Measurements from ENCODE around the gene MKI67.
A peak's percentile ranks its signal among the peaks of the same experiment; 100 is the strongest.

The MKI67 gene

DNA sequence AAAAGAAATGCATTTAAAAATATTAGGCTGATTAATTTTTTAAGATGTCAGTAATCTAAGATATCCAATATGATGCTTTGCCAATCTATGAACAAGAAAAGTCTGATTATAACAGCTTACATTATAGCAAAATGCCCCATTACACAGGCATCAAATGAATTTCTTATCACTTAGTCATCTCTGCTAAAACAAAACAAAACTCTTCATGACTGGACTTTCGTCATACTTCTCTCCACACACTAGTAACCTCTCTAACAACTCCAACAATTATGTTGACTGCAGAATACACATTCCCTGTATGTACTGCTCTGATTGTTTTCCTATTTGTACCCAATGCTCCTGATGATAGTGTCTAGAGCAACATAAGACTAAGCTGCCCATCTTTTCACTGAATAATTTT, 3.8 kb upstream of the MKI67 start:
- Histone ChIP-seq H3K4me2 (ENCODE audit: insufficient read depth, low read length, poor library complexity, severe bottlenecking) (no peak overlapping the region), H2BK12ac (ENCODE audit: low read length) (no peak overlapping the region), H2BK15ac (ENCODE audit: low read length) (no peak overlapping the region), H2BK120ac (ENCODE audit: low read depth, low read length) (no peak overlapping the region), H3K4ac (ENCODE audit: low read length) (no peak overlapping the region), H3K23ac (ENCODE audit: low read depth, low read length, poor library complexity) (no peak overlapping the region), H3K14ac (ENCODE audit: low read length) (no peak overlapping the region), H3K36me3 (replicated peaks in 1 of 2; ENCODE audit: control insufficient read depth in 2 of 2, insufficient read depth in 2 of 2, low read length in 2 of 2) (peaks cover 0 to under 1% of the 10 kb centered on the region in 2 donors), H3K27me3 (ENCODE audit: control insufficient read depth in 3 of 3, insufficient read depth in 3 of 3, low read depth in 1 of 3, low read length in 3 of 3) (peaks cover 0 to 20% (median 0%) of the 10 kb centered on the region in 3 experiments), H2AK5ac (ENCODE audit: low read depth, low read length) (no peak overlapping the region), H3K18ac (ENCODE audit: low read length) (no peak overlapping the region), H2BK5ac (ENCODE audit: low read length) (no peak overlapping the region), H3K4me1 (ENCODE audit: control insufficient read depth in 2 of 2, insufficient read depth in 1 of 2, low read depth in 1 of 2, low read length in 2 of 2) (peaks cover 0 to under 1% of the 10 kb centered on the region in 2 donors), H3K79me1 (ENCODE audit: low read depth, low read length) (peaks cover 6% of the 10 kb centered on the region), H4K91ac (ENCODE audit: low read depth, low read length, poor library complexity) (no peak overlapping the region), H3K9me3 (replicated peaks in 1 of 2; ENCODE audit: control insufficient read depth in 2 of 2, insufficient read depth in 1 of 2, low read depth in 1 of 2, low read length in 2 of 2) (peaks cover 0 to 5% of the 10 kb centered on the region in 2 donors), H4K8ac (ENCODE audit: low read depth, low read length) (no peak overlapping the region), H2AFZ (ENCODE audit: low read length) (no peak overlapping the region), H3K4me3 (ENCODE audit: low read length in 2 of 2) (no peak overlapping the region), H3K27ac (replicated peaks; ENCODE audit: low read length) (no peak overlapping the region), H3K9ac (ENCODE audit: low read depth, low read length, poor library complexity) (no peak overlapping the region)
- no peak for DNase-seq (ENCODE audit: low spot score)
- WGBS, 2 donors (ENCODE audit: extremely low coverage in 2 of 2, insufficient read length in 2 of 2, insufficient replicate concordance in 1 of 2): no CpG with 5 or more reads among the region's 1 CpG

DNA sequence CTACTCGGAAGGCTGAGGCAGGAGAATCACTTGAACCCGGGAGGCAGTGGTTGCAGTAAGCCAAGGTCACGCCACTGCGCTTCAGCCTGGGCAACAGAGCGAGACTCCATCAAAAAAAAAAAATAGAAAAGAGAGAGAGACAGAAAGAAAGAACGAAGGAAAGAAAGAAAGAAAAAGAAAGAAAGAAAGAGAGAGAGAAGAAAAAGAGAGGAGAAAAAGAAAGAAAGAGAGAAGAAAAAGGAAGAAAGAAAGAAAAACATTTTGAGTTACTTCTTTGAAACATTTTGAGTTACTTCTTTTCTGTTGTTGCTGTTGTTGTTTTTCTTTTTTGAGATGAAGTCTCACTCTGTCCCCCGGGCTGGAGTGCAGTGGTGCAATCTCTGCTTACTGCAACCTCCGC, 2.4 kb upstream of the MKI67 start:
- no peak overlapping the region for H3K14ac ChIP-seq (ENCODE audit: low read length)
- H3K4me1 ChIP-seq (ENCODE audit: control insufficient read depth in 2 of 2, insufficient read depth in 1 of 2, low read depth in 1 of 2, low read length in 2 of 2): peaks cover 7 to 11% of the 10 kb centered on the region in 2 donors
- no peak overlapping the region for H3K23ac ChIP-seq (ENCODE audit: low read depth, low read length, poor library complexity)
- no peak overlapping the region for H4K8ac ChIP-seq (ENCODE audit: low read depth, low read length)
- no peak overlapping the region for H3K27ac ChIP-seq (replicated peaks; ENCODE audit: low read length)
- H2BK15ac ChIP-seq (ENCODE audit: low read length): no peak overlapping the region
- peaks cover 0 to 13% (median 0%) of the 10 kb centered on the region in 3 experiments for H3K27me3 ChIP-seq (ENCODE audit: control insufficient read depth in 3 of 3, insufficient read depth in 3 of 3, low read depth in 1 of 3, low read length in 3 of 3)
- H3K4me2 ChIP-seq (ENCODE audit: insufficient read depth, low read length, poor library complexity, severe bottlenecking): no peak overlapping the region
- no peak overlapping the region for H2BK5ac ChIP-seq (ENCODE audit: low read length)
- no peak overlapping the region for H3K4ac ChIP-seq (ENCODE audit: low read length)
- no peak overlapping the region for H2BK120ac ChIP-seq (ENCODE audit: low read depth, low read length)
- no peak overlapping the region for H4K91ac ChIP-seq (ENCODE audit: low read depth, low read length, poor library complexity)
- no peak overlapping the region for H2AK5ac ChIP-seq (ENCODE audit: low read depth, low read length)
- no peak overlapping the region for H3K18ac ChIP-seq (ENCODE audit: low read length)
- peaks cover 8% of the 10 kb centered on the region for H3K79me1 ChIP-seq (ENCODE audit: low read depth, low read length)
- H2AFZ ChIP-seq (ENCODE audit: low read length): no peak overlapping the region
- no peak overlapping the region for H2BK12ac ChIP-seq (ENCODE audit: low read length)
- H3K4me3 ChIP-seq (ENCODE audit: low read length in 2 of 2): no peak overlapping the region
- WGBS, 2 donors (ENCODE audit: extremely low coverage in 2 of 2, insufficient read length in 2 of 2, insufficient replicate concordance in 1 of 2): no CpG with 5 or more reads among the region's 8 CpGs
- no peak for DNase-seq (ENCODE audit: low spot score)
- peaks cover 0 to 5% of the 10 kb centered on the region in 2 donors for H3K9me3 ChIP-seq (replicated peaks in 1 of 2; ENCODE audit: control insufficient read depth in 2 of 2, insufficient read depth in 1 of 2, low read depth in 1 of 2, low read length in 2 of 2)
- H3K36me3 ChIP-seq (replicated peaks in 1 of 2; ENCODE audit: control insufficient read depth in 2 of 2, insufficient read depth in 2 of 2, low read length in 2 of 2): peaks cover 0 to 15% of the 10 kb centered on the region in 2 donors
- no peak overlapping the region for H3K9ac ChIP-seq (ENCODE audit: low read depth, low read length, poor library complexity)

DNA sequence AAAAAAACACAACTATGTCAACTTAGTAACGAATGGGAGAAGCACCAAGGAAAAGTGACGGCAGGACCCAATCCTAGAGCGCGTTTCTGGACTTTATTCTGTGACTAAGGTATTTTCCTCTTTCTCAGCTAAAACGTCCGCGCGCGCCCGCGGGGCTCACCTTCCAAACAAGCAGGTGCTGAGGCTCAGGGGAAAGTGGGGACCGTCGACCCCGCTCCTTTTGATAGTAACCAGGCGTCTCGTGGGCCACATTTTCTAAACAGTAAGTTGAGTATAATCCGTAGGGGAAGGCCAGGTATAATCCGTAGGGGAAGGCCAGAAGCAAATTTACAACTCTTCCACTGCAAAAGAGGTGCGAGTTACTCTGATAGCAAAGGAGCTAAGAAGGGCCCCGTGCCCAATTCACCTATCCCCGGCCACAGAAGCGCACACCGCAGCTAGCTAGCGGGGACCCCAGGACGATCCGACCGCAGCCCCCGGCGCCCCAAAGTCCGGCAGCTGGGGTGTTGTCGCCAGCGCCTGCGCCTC, 743 bp downstream of the MKI67 start:
- Histone ChIP-seq H3K14ac (ENCODE audit: low read length) (peak overlapping the region; percentile 82), H3K23ac (ENCODE audit: low read depth, low read length, poor library complexity) (peak overlapping the region; percentile 40), H2BK15ac (ENCODE audit: low read length) (no peak overlapping the region), H3K9ac (ENCODE audit: low read depth, low read length, poor library complexity) (peak overlapping the region; percentile 92), H3K9me3 (replicated peaks in 1 of 2; ENCODE audit: control insufficient read depth in 2 of 2, insufficient read depth in 1 of 2, low read depth in 1 of 2, low read length in 2 of 2) (peaks cover 0 to 20% of the 10 kb centered on the region in 2 donors), H2AFZ (ENCODE audit: low read length) (peak overlapping the region; percentile 96), H3K4me1 (ENCODE audit: control insufficient read depth in 2 of 2, insufficient read depth in 1 of 2, low read depth in 1 of 2, low read length in 2 of 2) (peaks cover 7 to 11% of the 10 kb centered on the region in 2 donors), H3K79me1 (ENCODE audit: low read depth, low read length) (peaks cover 8% of the 10 kb centered on the region), H3K36me3 (replicated peaks in 1 of 2; ENCODE audit: control insufficient read depth in 2 of 2, insufficient read depth in 2 of 2, low read length in 2 of 2) (peaks cover 4 to 43% of the 10 kb centered on the region in 2 donors), H3K4me2 (ENCODE audit: insufficient read depth, low read length, poor library complexity, severe bottlenecking) (peak overlapping the region; percentile 69), H3K27ac (replicated peaks; ENCODE audit: low read length) (no peak overlapping the region), H2BK5ac (ENCODE audit: low read length) (peak overlapping the region; percentile 39), H3K27me3 (ENCODE audit: control insufficient read depth in 3 of 3, insufficient read depth in 3 of 3, low read depth in 1 of 3, low read length in 3 of 3) (peaks cover 0 to 13% (median 0%) of the 10 kb centered on the region in 3 experiments), H4K8ac (ENCODE audit: low read depth, low read length) (no peak overlapping the region), H4K91ac (ENCODE audit: low read depth, low read length, poor library complexity) (no peak overlapping the region), H3K18ac (ENCODE audit: low read length) (peak overlapping the region; percentile 96), H3K4me3 (ENCODE audit: low read length in 2 of 2) (peak overlapping the region; percentile 77 to 99), H3K4ac (ENCODE audit: low read length) (no peak overlapping the region), H2BK12ac (ENCODE audit: low read length) (no peak overlapping the region), H2BK120ac (ENCODE audit: low read depth, low read length) (peak overlapping the region; percentile 81), H2AK5ac (ENCODE audit: low read depth, low read length) (peak overlapping the region; percentile 92)
- WGBS, 2 donors (ENCODE audit: extremely low coverage in 2 of 2, insufficient read length in 2 of 2, insufficient replicate concordance in 1 of 2): no CpG with 5 or more reads among the region's 33 CpGs
- no peak for DNase-seq (ENCODE audit: low spot score)

DNA sequence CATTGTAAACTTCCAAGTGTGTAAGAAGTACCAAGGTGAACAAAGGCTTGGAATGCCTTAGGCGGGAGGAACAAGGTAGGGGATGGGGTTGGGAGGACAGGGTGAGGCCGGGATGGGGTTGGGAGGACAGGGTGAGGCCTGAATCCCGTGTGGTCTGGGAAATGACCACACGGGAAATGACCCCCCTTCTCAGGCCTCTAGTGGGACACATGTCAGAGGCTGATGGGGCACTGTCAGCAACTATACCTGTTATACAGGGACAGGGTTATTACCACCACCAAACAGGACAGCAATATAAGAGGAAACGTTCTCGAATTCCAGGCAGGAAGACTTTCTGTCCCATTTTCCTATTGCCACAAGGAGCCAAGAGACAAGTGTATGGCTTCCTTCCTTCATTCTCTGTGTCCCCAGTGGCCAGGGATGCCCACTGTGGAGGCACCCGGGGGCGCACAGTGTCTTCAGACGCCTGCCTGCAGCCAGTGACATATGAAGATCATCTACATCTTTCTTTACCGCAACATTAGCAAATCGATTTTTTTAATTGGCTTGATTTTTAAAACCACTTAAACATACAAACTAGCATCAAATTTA, 1.3 kb downstream of the MKI67 start:
- Histone ChIP-seq H3K4ac (ENCODE audit: low read length) (no peak overlapping the region), H3K18ac (ENCODE audit: low read length) (no peak overlapping the region), H3K4me1 (ENCODE audit: control insufficient read depth in 2 of 2, insufficient read depth in 1 of 2, low read depth in 1 of 2, low read length in 2 of 2) (peaks cover 7 to 11% of the 10 kb centered on the region in 2 donors), H3K79me1 (ENCODE audit: low read depth, low read length) (peaks cover 8% of the 10 kb centered on the region), H3K9ac (ENCODE audit: low read depth, low read length, poor library complexity) (peak overlapping the region; percentile 51), H2BK120ac (ENCODE audit: low read depth, low read length) (no peak overlapping the region), H4K91ac (ENCODE audit: low read depth, low read length, poor library complexity) (no peak overlapping the region), H2AK5ac (ENCODE audit: low read depth, low read length) (no peak overlapping the region), H3K36me3 (replicated peaks in 1 of 2; ENCODE audit: control insufficient read depth in 2 of 2, insufficient read depth in 2 of 2, low read length in 2 of 2) (peaks cover 4 to 49% of the 10 kb centered on the region in 2 donors), H3K27ac (replicated peaks; ENCODE audit: low read length) (no peak overlapping the region), H3K14ac (ENCODE audit: low read length) (no peak overlapping the region), H2BK15ac (ENCODE audit: low read length) (no peak overlapping the region), H3K4me3 (ENCODE audit: low read length in 2 of 2) (peak overlapping the region; percentile 77 to 99), H3K9me3 (replicated peaks in 1 of 2; ENCODE audit: control insufficient read depth in 2 of 2, insufficient read depth in 1 of 2, low read depth in 1 of 2, low read length in 2 of 2) (peaks cover 0 to 20% of the 10 kb centered on the region in 2 donors), H2AFZ (ENCODE audit: low read length) (peak overlapping the region; percentile 96), H3K23ac (ENCODE audit: low read depth, low read length, poor library complexity) (no peak overlapping the region), H3K4me2 (ENCODE audit: insufficient read depth, low read length, poor library complexity, severe bottlenecking) (peak overlapping the region; percentile 69), H3K27me3 (ENCODE audit: control insufficient read depth in 3 of 3, insufficient read depth in 3 of 3, low read depth in 1 of 3, low read length in 3 of 3) (peaks cover 0 to 13% (median 0%) of the 10 kb centered on the region in 3 experiments), H4K8ac (ENCODE audit: low read depth, low read length) (no peak overlapping the region), H2BK5ac (ENCODE audit: low read length) (no peak overlapping the region), H2BK12ac (ENCODE audit: low read length) (no peak overlapping the region)
- DNase-seq (ENCODE audit: low spot score): no peak
- WGBS, 2 donors (ENCODE audit: extremely low coverage in 2 of 2, insufficient read length in 2 of 2, insufficient replicate concordance in 1 of 2): no CpG with 5 or more reads among the region's 11 CpGs
